Heart left ventricle (tissue), 13 donors: ENCODE measurements around the gene FAAP20.

ENCODE experiments used
- POLR2A ChIP-seq, 2 donors: fragments of 450-650 bp; IDR thresholded peaks; one replicate each; pipeline ENCODE4 v1.6.1; 2017; ENCODE audit warnings: antibody characterized with exemption in 2 of 2, mild to moderate bottlenecking in 2 of 2, moderate library complexity in 2 of 2
- TF ChIP-seq, protein P1 (sequence below), 12 donors: fragments of 200-600 bp; sonication (generic) in 4 of 12; IDR thresholded peaks; one replicate each; pipeline versions ENCODE4 v1.5.0 to v1.8.0; 2018 to 2022; ENCODE audit warnings: antibody characterized with exemption in 12 of 12, mild to moderate bottlenecking in 5 of 12
- donor health status: ischemic (EF 13 %, LVEDD 7.1; RV severe dilation, severe dysfunction).
- donor health status: DM: no; HTN: yes; CAD: no.
- donor health status: DM: no; HTN: no; CAD: no.
- donor health status: ischemic (EF 25% LVEDD 6.9; RV normal size, moderate dysfunction).
- donor health status: ischemic (EF 25% LVEDD 5.7; RV mildly dilated, moderate dysfunction).
- donor health status: ischemic (EF 35%, LVEDD 5.7; RV mildly dilated, moderate dysfunction).
- donor health status: nonischemic (EF 11% LVEDD 7.7; RV severe dilation, severe dysfunction).
- donor health status: DM: yes; HTN: yes; CAD: no.
- donor health status: PGD.
- donor health status: ischemic (EF 29% LVEDD 5.4; RV normal size, mild dysfunction).
- donor health status: nonischemic (EF 23%, LVEDD 6.1; RV moderate dilation, normal function).

DNA sequence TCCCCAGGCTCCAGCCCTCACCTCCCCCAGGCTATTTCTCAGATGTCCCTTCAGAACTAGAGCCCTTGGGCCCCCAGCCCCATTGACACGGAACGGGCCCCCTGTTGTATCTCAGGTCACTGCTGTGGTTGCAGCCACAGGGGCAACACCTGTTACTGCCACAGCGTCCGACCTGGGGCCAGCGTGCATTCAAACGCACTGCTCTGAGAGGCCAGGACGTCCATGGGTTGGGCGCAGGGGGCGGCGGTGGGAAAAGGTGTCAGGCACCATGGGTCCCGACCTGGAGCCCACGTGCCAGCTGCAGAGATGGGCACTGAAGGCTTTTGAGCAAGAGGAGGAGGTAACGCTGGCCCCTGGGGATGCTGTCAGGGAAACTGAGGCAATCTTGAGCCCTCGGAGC, 13.3 kb downstream of the FAAP20 start:
- TF ChIP-seq, protein P1, sequence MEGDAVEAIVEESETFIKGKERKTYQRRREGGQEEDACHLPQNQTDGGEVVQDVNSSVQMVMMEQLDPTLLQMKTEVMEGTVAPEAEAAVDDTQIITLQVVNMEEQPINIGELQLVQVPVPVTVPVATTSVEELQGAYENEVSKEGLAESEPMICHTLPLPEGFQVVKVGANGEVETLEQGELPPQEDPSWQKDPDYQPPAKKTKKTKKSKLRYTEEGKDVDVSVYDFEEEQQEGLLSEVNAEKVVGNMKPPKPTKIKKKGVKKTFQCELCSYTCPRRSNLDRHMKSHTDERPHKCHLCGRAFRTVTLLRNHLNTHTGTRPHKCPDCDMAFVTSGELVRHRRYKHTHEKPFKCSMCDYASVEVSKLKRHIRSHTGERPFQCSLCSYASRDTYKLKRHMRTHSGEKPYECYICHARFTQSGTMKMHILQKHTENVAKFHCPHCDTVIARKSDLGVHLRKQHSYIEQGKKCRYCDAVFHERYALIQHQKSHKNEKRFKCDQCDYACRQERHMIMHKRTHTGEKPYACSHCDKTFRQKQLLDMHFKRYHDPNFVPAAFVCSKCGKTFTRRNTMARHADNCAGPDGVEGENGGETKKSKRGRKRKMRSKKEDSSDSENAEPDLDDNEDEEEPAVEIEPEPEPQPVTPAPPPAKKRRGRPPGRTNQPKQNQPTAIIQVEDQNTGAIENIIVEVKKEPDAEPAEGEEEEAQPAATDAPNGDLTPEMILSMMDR (IDR thresholded peaks at IDR 0.05), result no peak
- TF ChIP-seq POLR2A (IDR thresholded peaks at IDR 0.05), result no peak
